WTC11 (cell line): ENCODE data around the gene ARHGAP19. TPM values are rescaled to one million over a fixed set of nuclear protein-coding genes. Genes with fewer than 3 reads are reported as not detected.

ENCODE experiments used
- ATAC-seq: fragments of 200-7000 bp; cut with Tn5 transposase; 2 replicates; pipeline ENCODE4 v1.10.0; 2021; ENCODE audit warnings: mild to moderate bottlenecking, moderate library complexity
- CTCF ChIA-PET: fragments of 300-600 bp; sonication (Branson Sonifier 250); formaldehyde crosslinking; loops from one replicate; lab custom pipeline; 2021; ENCODE audit warnings: antibody characterized with exemption; lab: Charles Lee
- POLR2A ChIA-PET: fragments of 350-600 bp; sonication (Branson Sonifier 250); formaldehyde crosslinking; loops from one replicate; lab custom pipeline; 2021; ENCODE audit warnings: antibody characterized with exemption; lab: Charles Lee
- DNase-seq: peaks from one replicate; pipeline ENCODE4 v3.0.0; 2021; ENCODE audit warnings: low spot score
- H3K27ac Mint-ChIP-seq: 2 replicates; pipeline ENCODE4 v1.8.0; 2021; ENCODE audit warnings: mixed read lengths
- H3K27me3 Mint-ChIP-seq: 2 replicates; pipeline ENCODE4 v1.8.0; 2021; ENCODE audit warnings: low read depth, mild to moderate bottlenecking, moderate library complexity, mixed read lengths
- H3K36me3 Mint-ChIP-seq: 2 replicates; pipeline ENCODE4 v1.8.0; 2021; ENCODE audit warnings: mixed read lengths
- H3K4me1 Mint-ChIP-seq: 2 replicates; pipeline ENCODE4 v1.8.0; 2022; ENCODE audit warnings: mixed read lengths
- H3K4me3 Mint-ChIP-seq: 2 replicates; pipeline ENCODE4 v1.8.0; 2021; ENCODE audit warnings: mild to moderate bottlenecking, moderate library complexity, mixed read lengths
- H3K9me3 Mint-ChIP-seq: 2 replicates; pipeline ENCODE4 v1.8.0; 2021; ENCODE audit warnings: mixed read lengths
- ATF2 ChIP-seq: sonication (generic); formaldehyde crosslinking; IDR thresholded peaks from 2 replicates; pipeline ENCODE4 v1.8.1; 2022; ENCODE audit warnings: low read depth, missing genetic modification reagents, borderline replicate concordance
- ATF3 ChIP-seq: sonication (generic); formaldehyde crosslinking; conservative IDR thresholded peaks from 2 replicates; pipeline ENCODE4 v1.8.1; 2022; ENCODE audit warnings: mild to moderate bottlenecking, missing genetic modification reagents
- ATF6 ChIP-seq: sonication (generic); formaldehyde crosslinking; IDR thresholded peaks from 2 replicates; pipeline ENCODE4 v1.8.1; 2023; ENCODE audit warnings: mild to moderate bottlenecking, missing genetic modification reagents
- CTCF ChIP-seq: fragments of 200-600 bp; IDR thresholded peaks from 2 replicates; pipeline ENCODE4 v1.8.0; 2022; ENCODE audit warnings: antibody characterized with exemption
- E2F4 ChIP-seq: sonication (generic); formaldehyde crosslinking; IDR thresholded peaks from 2 replicates; pipeline ENCODE4 v1.8.1; 2022; ENCODE audit warnings: low read depth, mild to moderate bottlenecking, moderate library complexity, missing genetic modification reagents, borderline replicate concordance
- E2F5 ChIP-seq: sonication (generic); formaldehyde crosslinking; IDR thresholded peaks from 2 replicates; pipeline ENCODE4 v1.8.1; 2022; ENCODE audit warnings: mild to moderate bottlenecking, moderate library complexity, missing genetic modification reagents
- EMX1 ChIP-seq: fragments of 250-450 bp; sonication (Bioruptor Pico); IDR thresholded peaks from 2 replicates; pipeline ENCODE4 v1.8.0; 2021; ENCODE audit warnings: mild to moderate bottlenecking
- FOXP1 ChIP-seq: sonication (generic); formaldehyde crosslinking; IDR thresholded peaks from 2 replicates; pipeline ENCODE4 v1.8.0; 2022; ENCODE audit warnings: missing genetic modification reagents, mild to moderate bottlenecking, moderate library complexity, borderline replicate concordance
- GRHL2 ChIP-seq: fragments of 250-450 bp; sonication (Bioruptor Pico); IDR thresholded peaks from 2 replicates; pipeline ENCODE4 v1.8.0; 2022; ENCODE audit warnings: mild to moderate bottlenecking, moderate library complexity; ENCODE audit not compliant: insufficient replicate concordance, severe bottlenecking
- IRF2 ChIP-seq: sonication (generic); formaldehyde crosslinking; IDR thresholded peaks from 2 replicates; pipeline ENCODE4 v1.8.0; 2022; ENCODE audit warnings: low read depth, missing genetic modification reagents, borderline replicate concordance
- KAT7 ChIP-seq: sonication (generic); formaldehyde crosslinking; IDR thresholded peaks from 2 replicates; pipeline ENCODE4 v1.8.1; 2023; ENCODE audit warnings: missing genetic modification reagents, mild to moderate bottlenecking, borderline replicate concordance
- SOX15 ChIP-seq: fragments of 250-450 bp; sonication (Bioruptor Pico); IDR thresholded peaks from 2 replicates; pipeline ENCODE4 v1.9.0; 2021; ENCODE audit warnings: mild to moderate bottlenecking
- TCF7 ChIP-seq: sonication (generic); formaldehyde crosslinking; IDR thresholded peaks from 2 replicates; pipeline ENCODE4 v1.8.0; 2022; ENCODE audit warnings: mild to moderate bottlenecking, low read depth, missing genetic modification reagents, moderate library complexity
- ZNF121 ChIP-seq: sonication (generic); formaldehyde crosslinking; IDR thresholded peaks from 2 replicates; pipeline ENCODE4 v1.8.0; 2023; ENCODE audit warnings: missing genetic modification reagents
- ZNF232 ChIP-seq: sonication (generic); formaldehyde crosslinking; IDR thresholded peaks from 2 replicates; pipeline ENCODE4 v1.8.0; 2022; ENCODE audit warnings: mild to moderate bottlenecking, missing genetic modification reagents
- ZNF263 ChIP-seq: sonication (generic); formaldehyde crosslinking; IDR thresholded peaks from 2 replicates; pipeline ENCODE4 v1.8.1; 2022; ENCODE audit warnings: low read depth, mild to moderate bottlenecking, moderate library complexity, missing genetic modification reagents
- ZNF317 ChIP-seq: sonication (generic); formaldehyde crosslinking; IDR thresholded peaks from 2 replicates; pipeline ENCODE4 v1.8.1; 2023; ENCODE audit warnings: low read depth, mild to moderate bottlenecking, moderate library complexity, missing genetic modification reagents, borderline replicate concordance
- ZNF396 ChIP-seq: fragments of 250-450 bp; sonication (Bioruptor Pico); IDR thresholded peaks from 2 replicates; pipeline ENCODE4 v1.8.0; 2021; ENCODE audit warnings: mild to moderate bottlenecking, moderate library complexity, borderline replicate concordance
- ZNF423 ChIP-seq: fragments of 250-450 bp; sonication (Bioruptor Pico); IDR thresholded peaks from 2 replicates; pipeline ENCODE4 v2.1.2; 2022; ENCODE audit warnings: mild to moderate bottlenecking, moderate library complexity
- ZNF671 ChIP-seq: fragments of 250-450 bp; sonication (Bioruptor Pico); IDR thresholded peaks from 2 replicates; pipeline ENCODE4 v1.8.0; 2021; ENCODE audit warnings: mild to moderate bottlenecking
- total RNA-seq: library from RNA; stranded (reverse); gene quantifications from 3 replicates; pipeline ENCODE4 v1.2.3, GENCODE V29; 2021
- TF ChIP-seq, protein P1 (sequence below): fragments of 250-450 bp; sonication (Bioruptor Pico); IDR thresholded peaks from 2 replicates; pipeline ENCODE4 v1.9.0; 2021; ENCODE audit warnings: mild to moderate bottlenecking, borderline replicate concordance
- TF ChIP-seq, protein P2 (sequence below): sonication (generic); formaldehyde crosslinking; IDR thresholded peaks from 2 replicates; pipeline ENCODE4 v1.8.1; 2023; ENCODE audit warnings: mild to moderate bottlenecking, missing genetic modification reagents, moderate library complexity

The ARHGAP19 gene
- total RNA-seq, 1 experiment from 2014 or later, result 42.2 TPM

DNA sequence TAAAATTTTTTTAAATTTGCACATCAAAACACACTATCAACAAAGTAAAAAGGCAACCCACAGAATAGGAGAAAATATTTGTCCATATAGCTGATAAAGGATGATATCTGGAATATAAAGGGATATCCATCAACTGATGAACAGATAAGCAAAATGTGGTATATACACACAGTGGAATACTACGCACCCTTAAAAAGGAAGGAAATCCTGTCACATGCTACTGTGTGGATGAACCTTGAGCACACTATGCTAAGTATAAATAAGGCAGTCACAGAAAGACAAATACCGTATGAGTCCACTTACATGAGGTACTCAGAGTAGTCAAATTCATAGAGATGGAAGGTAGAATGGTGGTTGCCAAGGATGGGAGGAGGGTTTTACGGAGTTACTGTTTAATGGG lies 37.7 kb downstream of the ARHGAP19 start:
- no peak for TF ChIP-seq EMX1 (CRISPR knock-in tag)
- TF ChIP-seq CTCF, result no peak
- TF ChIP-seq ATF2 (CRISPR knock-in tag), result no peak
- no peak for TF ChIP-seq E2F4 (CRISPR knock-in tag)
- no peak for TF ChIP-seq ZNF232 (CRISPR knock-in tag)
- TF ChIP-seq ZNF671, result no peak
- no peak for TF ChIP-seq ZNF317
- TF ChIP-seq ZNF263, result no peak
- no peak for TF ChIP-seq E2F5 (CRISPR knock-in tag)
- Mint-ChIP-seq H3K36me3 (peaks cover 56% of the 10 kb centered on the region), H3K4me3 (no peak overlapping the region), H3K27ac (no peak overlapping the region), H3K27me3 (no peaks in the 10 kb centered on the region), H3K4me1 (no peaks in the 10 kb centered on the region; the same call in 1 of the 2 replicates), H3K9me3 (peaks cover 9% of the 10 kb centered on the region)
- no peak for ATAC-seq
- ChIA-PET POLR2A (no interaction called here), CTCF (interaction anchor here (1.2 kb wide), 1 partner anchor 229 kb away, joined by 3 read pairs; no protein-coding TSS in a partner anchor)
- no peak for DNase-seq

DNA sequence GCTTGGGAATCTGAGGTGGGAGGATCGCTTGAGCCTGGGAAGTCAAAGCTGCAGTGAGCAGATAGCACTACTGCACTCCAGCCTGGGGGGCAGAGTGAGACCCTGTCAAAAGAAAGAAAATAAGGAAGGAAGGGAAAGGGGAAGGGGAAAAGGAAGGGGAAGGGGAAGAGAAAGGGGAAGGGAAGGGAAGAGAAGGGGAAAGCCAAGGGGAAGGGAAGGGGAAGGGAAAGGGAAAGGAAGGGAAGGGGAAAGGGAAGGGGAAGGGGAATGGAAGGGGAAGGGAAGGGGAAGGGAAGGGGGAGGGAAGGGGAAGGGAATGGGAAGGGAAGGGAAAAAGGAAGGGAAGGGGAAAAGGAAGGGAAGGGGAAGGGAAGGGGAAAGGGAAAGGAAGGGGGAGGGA lies 41.5 kb downstream of the ARHGAP19 start:
- Mint-ChIP-seq H3K4me1 (no peaks in the 10 kb centered on the region), H3K9me3 (peaks cover 9% of the 10 kb centered on the region), H3K36me3 (peaks cover 47% of the 10 kb centered on the region), H3K27ac (no peak overlapping the region), H3K27me3 (no peaks in the 10 kb centered on the region), H3K4me3 (no peak overlapping the region)
- CTCF ChIA-PET, result no interaction called here
- DNase-seq (no peak), ATAC-seq (no peak)
- POLR2A ChIA-PET, result no interaction called here
- no peak for TF ChIP-seq ZNF121 (CRISPR knock-in tag)
- TF ChIP-seq FOXP1 (CRISPR knock-in tag), result no peak
- no peak for TF ChIP-seq KAT7 (CRISPR knock-in tag)
- no peak for TF ChIP-seq IRF2
- TF ChIP-seq, protein P1, sequence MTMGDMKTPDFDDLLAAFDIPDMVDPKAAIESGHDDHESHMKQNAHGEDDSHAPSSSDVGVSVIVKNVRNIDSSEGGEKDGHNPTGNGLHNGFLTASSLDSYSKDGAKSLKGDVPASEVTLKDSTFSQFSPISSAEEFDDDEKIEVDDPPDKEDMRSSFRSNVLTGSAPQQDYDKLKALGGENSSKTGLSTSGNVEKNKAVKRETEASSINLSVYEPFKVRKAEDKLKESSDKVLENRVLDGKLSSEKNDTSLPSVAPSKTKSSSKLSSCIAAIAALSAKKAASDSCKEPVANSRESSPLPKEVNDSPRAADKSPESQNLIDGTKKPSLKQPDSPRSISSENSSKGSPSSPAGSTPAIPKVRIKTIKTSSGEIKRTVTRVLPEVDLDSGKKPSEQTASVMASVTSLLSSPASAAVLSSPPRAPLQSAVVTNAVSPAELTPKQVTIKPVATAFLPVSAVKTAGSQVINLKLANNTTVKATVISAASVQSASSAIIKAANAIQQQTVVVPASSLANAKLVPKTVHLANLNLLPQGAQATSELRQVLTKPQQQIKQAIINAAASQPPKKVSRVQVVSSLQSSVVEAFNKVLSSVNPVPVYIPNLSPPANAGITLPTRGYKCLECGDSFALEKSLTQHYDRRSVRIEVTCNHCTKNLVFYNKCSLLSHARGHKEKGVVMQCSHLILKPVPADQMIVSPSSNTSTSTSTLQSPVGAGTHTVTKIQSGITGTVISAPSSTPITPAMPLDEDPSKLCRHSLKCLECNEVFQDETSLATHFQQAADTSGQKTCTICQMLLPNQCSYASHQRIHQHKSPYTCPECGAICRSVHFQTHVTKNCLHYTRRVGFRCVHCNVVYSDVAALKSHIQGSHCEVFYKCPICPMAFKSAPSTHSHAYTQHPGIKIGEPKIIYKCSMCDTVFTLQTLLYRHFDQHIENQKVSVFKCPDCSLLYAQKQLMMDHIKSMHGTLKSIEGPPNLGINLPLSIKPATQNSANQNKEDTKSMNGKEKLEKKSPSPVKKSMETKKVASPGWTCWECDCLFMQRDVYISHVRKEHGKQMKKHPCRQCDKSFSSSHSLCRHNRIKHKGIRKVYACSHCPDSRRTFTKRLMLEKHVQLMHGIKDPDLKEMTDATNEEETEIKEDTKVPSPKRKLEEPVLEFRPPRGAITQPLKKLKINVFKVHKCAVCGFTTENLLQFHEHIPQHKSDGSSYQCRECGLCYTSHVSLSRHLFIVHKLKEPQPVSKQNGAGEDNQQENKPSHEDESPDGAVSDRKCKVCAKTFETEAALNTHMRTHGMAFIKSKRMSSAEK, result no peak
- TF ChIP-seq ATF6 (CRISPR knock-in tag), result no peak
- no peak for TF ChIP-seq SOX15 (CRISPR knock-in tag)
- no peak for TF ChIP-seq ZNF396 (CRISPR knock-in tag)
- TF ChIP-seq ZNF263, result no peak
- TF ChIP-seq ZNF423 (CRISPR knock-in tag), result no peak
- no peak for TF ChIP-seq TCF7 (CRISPR knock-in tag)
- TF ChIP-seq ATF3, result no peak
- TF ChIP-seq, protein P2, sequence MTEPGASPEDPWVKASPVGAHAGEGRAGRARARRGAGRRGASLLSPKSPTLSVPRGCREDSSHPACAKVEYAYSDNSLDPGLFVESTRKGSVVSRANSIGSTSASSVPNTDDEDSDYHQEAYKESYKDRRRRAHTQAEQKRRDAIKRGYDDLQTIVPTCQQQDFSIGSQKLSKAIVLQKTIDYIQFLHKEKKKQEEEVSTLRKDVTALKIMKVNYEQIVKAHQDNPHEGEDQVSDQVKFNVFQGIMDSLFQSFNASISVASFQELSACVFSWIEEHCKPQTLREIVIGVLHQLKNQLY (CRISPR knock-in tag), result no peak
- no peak for TF ChIP-seq GRHL2 (CRISPR knock-in tag)
